ENCODE data around the gene DPPA3. TPM values are rescaled to one million over a fixed set of nuclear protein-coding genes. Genes with fewer than 3 reads are reported as not detected.
"Not testable (repeated sequence)": the region's sequence is repeated elsewhere in the genome, so short reads cannot be mapped to it uniquely, and the experiment has no call there.

The DPPA3 gene
- total RNA-seq, 2 experiments from 2014 or later = not detected

DNA sequence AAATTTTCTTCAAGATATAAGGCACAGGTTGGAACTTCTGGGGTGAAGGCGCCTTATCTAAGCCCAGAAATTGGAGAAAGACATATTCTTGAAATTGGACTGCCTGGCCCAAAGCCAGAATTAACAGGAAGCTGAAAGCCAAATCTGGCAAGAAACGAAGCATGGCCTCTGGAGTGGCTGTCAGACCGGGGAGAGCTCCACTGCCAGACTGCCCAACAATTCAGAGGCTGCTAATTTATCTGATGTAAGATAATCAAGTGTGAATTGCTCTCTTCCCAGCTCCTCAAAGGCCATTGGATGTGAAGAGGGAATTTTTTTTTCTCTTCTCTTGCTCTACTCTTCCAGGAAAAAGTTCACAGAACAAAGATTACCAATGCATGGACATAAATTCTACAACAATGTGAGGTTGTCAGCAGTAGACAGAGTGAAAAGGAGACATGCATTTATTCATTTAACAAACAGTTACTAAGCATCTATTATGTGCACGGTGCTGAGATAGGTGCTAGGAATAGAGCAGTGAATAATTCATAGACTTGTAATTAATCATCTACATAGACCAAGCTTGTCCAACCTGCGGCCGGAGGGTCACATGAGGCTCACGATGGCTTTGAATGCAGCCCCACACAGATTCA is 15.6 kb upstream of the DPPA3 start, which contains the start of gene GDF3:
Gene GDF3 (minus strand): TSS at position 210 of the 632 bp plus-strand sequence. CDS start 47 bp downstream, at position 163.
- Mint-ChIP-seq H3K4me3 (no peak within 1 kb of the TSS), H3K27me3 (peaks cover 19% of the 10 kb centered on the region), H3K36me3 (ENCODE audit: low read depth) (no peaks in the 10 kb centered on the region), H3K4me1 (no peaks in the 10 kb centered on the region), H3K9me3 (no peaks in the 10 kb centered on the region), H3K27ac (no peak within 1 kb of the TSS)
- ChIA-PET CTCF (no interaction called here), POLR2A (no interaction called here)
- DNase-seq = no peak

DNA sequence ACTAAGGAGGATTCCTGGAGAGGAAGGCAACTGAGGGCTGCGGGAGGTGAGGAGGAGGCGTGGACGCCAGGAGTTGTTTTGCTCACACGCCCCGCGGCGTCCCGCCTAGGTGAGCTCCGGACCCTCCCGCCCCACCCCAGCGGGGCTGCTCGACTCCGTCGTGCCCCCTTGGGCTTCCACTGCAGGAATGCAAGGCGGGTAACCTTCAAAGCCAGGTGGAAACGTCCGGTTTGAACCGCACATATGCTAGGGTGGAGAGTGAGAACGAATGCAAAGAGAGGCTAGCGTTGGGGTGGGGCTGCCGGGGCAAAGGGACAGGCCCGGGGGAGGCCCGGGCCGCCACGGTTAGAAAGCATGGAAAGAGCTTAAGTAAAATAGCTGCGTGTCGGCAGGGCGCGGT is 5.4 kb upstream of the DPPA3 start:
- Mint-ChIP-seq H3K9me3 (no peaks in the 10 kb centered on the region), H3K36me3 (ENCODE audit: low read depth) (no peaks in the 10 kb centered on the region), H3K4me1 (no peaks in the 10 kb centered on the region), H3K27ac (no peak overlapping the region), H3K4me3 (no peak overlapping the region), H3K27me3 (peaks cover 3% of the 10 kb centered on the region)
- ChIA-PET CTCF (no interaction called here), POLR2A (no interaction called here)
- no peak for DNase-seq

DNA sequence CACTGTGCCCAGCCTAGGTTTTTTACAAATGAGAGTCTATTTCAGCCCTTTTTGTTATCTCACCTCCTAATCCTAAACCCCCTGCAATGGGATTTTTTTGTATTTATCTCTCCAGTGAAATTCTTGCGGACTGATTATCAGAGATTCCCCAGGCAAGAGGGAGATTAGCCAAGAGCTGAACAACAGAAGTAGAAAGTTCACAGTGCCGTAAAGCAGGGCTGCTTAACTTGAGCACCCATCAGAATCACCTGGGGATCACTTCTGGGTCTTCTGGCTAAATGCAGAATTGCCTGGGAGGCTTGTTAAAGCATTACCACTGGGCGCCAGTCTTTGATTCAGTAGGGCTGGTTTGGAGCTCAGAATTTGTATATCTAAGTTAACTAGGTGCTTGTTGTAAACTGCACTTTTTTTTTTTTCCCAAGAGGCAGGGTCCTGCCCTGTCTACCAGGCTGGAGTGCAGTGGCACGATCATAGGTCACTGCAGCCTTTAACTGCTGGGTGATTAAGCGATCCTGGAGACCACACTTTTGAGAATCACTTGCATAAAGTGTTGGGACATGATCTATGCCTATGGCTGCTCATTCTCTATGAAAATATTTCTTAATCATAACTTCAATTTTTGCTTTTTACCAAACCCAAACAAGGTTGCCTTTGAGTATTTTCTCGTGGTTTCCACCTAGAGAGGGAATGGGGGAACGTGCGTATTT is 1.1 kb upstream of the DPPA3 start:
- Mint-ChIP-seq H3K36me3 (ENCODE audit: low read depth) (no peaks in the 10 kb centered on the region), H3K9me3 (no peaks in the 10 kb centered on the region), H3K27me3 (peaks cover 3% of the 10 kb centered on the region), H3K27ac (no peak overlapping the region), H3K4me1 (no peaks in the 10 kb centered on the region), H3K4me3 (no peak overlapping the region)
- ChIA-PET CTCF (no interaction called here), POLR2A (no interaction called here)
- DNase-seq = no peak

DNA sequence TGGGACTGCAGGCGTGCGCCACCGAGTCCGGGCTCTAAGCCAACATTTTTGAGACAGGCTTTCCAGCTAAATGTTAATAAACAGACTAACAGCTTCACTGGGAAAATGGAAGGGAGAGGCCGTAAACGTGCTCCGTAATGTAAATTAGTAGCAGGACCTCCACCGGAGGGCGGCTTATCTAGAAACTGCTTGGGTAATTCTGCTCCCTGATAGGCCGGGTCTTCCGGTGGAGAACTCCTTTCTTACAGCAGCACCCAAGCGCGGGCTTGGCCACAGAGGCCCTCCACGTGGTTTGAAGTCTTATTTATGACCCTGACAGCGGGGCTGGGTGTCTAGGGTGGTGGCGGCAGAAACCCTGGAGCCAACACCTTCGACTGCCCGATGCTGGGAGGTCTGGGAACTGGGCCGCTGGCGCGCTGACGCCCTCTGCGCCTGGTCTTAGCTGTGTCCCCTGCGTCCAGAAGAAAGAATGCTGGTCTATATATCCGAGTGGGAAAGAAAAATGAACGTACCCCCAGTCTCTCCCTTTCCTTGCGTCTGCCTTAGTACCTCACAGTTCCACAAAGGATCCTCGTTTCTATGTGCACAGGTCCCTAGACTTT is 1.7 kb downstream of the DPPA3 start:
- Mint-ChIP-seq H3K27ac (no peak overlapping the region), H3K27me3 (peaks cover 10% of the 10 kb centered on the region), H3K36me3 (ENCODE audit: low read depth) (no peaks in the 10 kb centered on the region), H3K4me3 (no peak overlapping the region), H3K4me1 (no peaks in the 10 kb centered on the region), H3K9me3 (no peaks in the 10 kb centered on the region)
- ChIA-PET POLR2A (no interaction called here), CTCF (no interaction called here)
- no peak for DNase-seq

DNA sequence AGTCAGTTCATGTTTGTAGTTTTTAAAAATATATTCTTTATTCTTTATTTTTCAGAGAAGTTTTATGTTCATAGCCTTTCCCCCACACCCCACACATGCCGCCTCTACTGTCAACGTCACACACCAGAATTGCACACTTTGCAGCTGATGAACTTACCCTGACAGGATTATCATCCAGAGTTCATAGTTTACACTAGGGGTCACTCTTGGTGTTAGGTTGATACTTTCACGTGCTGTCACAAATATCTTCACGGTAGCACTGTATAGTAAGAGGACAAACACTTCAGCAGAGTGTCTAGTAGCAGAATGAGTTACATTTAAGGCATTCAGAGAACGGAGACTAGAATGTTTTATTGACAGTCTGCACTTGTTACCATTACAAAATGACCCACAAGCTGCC is 5.1 kb downstream of the DPPA3 start:
- no peaks in the 10 kb centered on the region for H3K36me3 Mint-ChIP-seq (ENCODE audit: low read depth)
- DNase-seq = no peak
- no peak overlapping the region for H3K4me3 Mint-ChIP-seq
- ChIA-PET CTCF (no interaction called here), POLR2A (no interaction called here)
- H3K27ac Mint-ChIP-seq = no peak overlapping the region
- H3K27me3 Mint-ChIP-seq = peaks cover 16% of the 10 kb centered on the region
- no peaks in the 10 kb centered on the region for H3K9me3 Mint-ChIP-seq
- H3K4me1 Mint-ChIP-seq = no peaks in the 10 kb centered on the region

DNA sequence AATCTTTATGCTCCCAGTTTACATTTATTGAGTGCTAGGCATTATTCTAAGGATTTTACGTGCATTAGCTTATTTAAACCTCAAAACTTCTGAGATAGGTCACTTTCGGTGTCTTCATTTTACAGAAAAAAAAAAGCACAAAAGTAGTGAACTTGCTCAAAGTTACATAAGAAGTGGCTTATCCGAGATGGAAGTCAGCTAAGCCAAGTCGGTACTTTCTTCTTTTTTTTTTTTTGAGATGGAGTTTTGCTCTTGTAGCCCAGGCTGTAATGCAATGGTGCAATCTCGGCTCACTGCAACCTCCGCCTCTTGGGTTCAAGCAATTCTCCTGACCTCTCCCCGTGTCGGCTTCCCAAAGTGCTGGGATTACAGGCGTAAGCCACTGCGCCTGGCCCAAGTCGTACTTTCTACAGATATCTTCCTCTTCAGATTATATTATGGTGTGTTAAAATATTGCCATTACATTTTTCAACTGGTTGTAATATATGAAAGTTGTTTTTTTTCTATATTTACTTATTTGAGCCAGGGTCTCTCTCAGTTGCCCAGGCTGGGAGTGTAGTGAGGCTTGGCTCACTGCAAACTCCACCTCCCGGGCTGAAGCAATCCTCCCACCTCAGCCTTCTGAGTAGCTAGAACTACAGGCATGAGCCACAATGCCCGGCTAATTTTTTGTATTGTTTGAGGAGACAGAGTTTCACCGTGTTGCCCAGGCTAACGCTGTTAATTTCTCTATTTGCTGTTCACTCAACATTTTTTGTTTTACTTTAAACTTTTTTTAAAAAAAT is 8.9 kb downstream of the DPPA3 start:
- H3K36me3 Mint-ChIP-seq (ENCODE audit: low read depth) = no peaks in the 10 kb centered on the region
- POLR2A ChIA-PET = no interaction called here
- CTCF ChIA-PET = interaction anchor here (0.6 kb wide), 1 partner anchor 285 kb away, joined by 4 read pairs; no protein-coding TSS in a partner anchor

DNA sequence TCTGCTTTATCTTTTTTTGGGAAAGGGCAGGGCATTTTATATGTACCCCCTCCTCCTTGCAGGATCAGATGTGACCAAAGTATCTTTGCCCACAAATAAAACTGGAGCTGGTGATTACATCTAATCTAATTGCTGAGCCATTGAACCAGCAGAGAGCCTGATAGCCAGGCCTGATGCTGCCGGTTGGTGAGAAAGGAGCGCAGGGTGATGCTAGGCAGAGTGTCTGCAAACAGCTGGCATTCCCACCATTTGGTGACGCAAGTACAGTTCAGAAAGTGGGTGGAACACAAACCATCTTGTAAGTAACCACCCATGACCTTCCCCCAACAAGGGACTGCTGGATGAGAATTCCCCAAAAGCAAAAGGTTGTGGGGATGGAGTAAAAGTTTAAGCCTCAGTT is 12.7 kb downstream of the DPPA3 start:
- Mint-ChIP-seq H3K27ac (no peak overlapping the region), H3K9me3 (no peaks in the 10 kb centered on the region), H3K36me3 (ENCODE audit: low read depth) (no peaks in the 10 kb centered on the region), H3K4me1 (no peaks in the 10 kb centered on the region), H3K4me3 (no peak overlapping the region), H3K27me3 (peaks cover 10% of the 10 kb centered on the region)
- DNase-seq = no peak
- ChIA-PET POLR2A (no interaction called here), CTCF (no interaction called here)

More for the DNA sequence above, 8.9 kb downstream of the DPPA3 start:
- Mint-ChIP-seq H3K4me3 (no peak overlapping the region), H3K9me3 (no peaks in the 10 kb centered on the region), H3K27me3 (peaks cover 16% of the 10 kb centered on the region), H3K4me1 (no peaks in the 10 kb centered on the region), H3K27ac (no peak overlapping the region)
- no peak for DNase-seq

DNA sequence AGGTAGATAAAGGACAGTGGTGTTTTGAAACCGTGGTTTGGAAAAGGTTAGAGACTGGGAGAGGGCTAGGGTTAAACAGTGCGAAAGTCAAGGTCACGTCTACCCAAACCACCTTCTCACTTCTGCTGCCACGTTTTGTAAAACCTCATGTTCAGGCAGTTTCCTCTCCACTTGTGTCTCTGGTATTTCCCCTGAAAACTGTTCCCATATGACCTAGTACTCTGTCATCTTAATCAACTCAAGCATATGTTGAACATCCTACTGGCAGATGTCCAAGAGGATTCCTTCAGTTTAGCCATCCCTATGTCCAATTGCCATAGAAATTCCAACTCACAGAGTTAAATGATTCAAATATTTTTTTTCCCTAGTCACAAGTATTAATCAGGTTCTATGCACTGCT is 18.5 kb downstream of the DPPA3 start:
- Mint-ChIP-seq H3K27ac (no peak overlapping the region), H3K4me3 (no peak overlapping the region), H3K4me1 (no peaks in the 10 kb centered on the region), H3K27me3 (peaks cover 10% of the 10 kb centered on the region), H3K9me3 (no peaks in the 10 kb centered on the region), H3K36me3 (ENCODE audit: low read depth) (no peaks in the 10 kb centered on the region)
- ChIA-PET CTCF (no interaction called here), POLR2A (no interaction called here)
- DNase-seq = no peak

DNA sequence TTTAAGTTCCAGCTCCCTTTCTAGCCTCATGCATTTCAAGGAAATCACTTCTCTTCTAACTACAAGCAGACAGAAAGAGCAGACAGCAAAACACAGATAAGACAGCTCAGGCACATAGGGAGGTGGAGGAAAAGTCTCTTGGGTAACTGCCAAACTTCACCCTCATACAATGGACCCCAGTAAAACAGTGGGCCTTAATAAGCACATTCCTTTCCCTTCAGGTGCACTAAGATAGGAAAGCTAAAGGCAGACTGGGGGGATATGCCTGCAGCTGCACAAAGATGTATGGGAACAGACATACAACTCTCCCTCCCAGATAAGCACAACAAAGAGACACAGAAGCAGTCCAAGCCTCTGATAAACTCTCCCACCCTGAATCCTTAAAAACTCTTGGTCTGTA is 19.8 kb downstream of the DPPA3 start:
- H3K36me3 Mint-ChIP-seq (ENCODE audit: low read depth); H3K9me3 Mint-ChIP-seq; H3K4me3 Mint-ChIP-seq; H3K4me1 Mint-ChIP-seq; H3K27me3 Mint-ChIP-seq; CTCF ChIA-PET; POLR2A ChIA-PET; H3K27ac Mint-ChIP-seq; DNase-seq: not testable (repeated sequence)

DNA sequence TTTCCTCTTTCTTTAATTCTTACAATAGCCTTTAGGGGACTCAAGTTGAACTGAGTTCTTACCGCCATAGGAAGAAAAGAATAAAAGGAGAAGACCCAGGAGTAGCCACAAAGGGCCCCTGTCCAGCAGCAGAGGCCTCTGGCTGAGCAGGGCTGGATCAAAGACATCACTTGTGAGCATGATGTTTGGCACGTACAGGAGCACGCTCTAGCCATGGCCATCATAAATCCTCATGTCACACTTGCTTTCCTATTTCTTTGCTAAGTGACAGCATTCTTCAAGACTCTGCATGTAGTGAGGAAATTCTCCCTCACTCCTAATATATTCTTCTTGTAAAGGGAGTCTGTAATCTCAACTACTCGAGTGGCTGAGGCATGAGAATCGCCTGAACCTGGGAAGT is 20.3 kb downstream of the DPPA3 start:
- CTCF ChIA-PET = no interaction called here
- Mint-ChIP-seq H3K9me3 (no peaks in the 10 kb centered on the region), H3K4me1 (no peaks in the 10 kb centered on the region), H3K4me3 (no peak overlapping the region), H3K27ac (no peak overlapping the region), H3K27me3 (peaks cover 9% of the 10 kb centered on the region), H3K36me3 (ENCODE audit: low read depth) (no peaks in the 10 kb centered on the region)
- no peak for DNase-seq
- POLR2A ChIA-PET = no interaction called here

DNA sequence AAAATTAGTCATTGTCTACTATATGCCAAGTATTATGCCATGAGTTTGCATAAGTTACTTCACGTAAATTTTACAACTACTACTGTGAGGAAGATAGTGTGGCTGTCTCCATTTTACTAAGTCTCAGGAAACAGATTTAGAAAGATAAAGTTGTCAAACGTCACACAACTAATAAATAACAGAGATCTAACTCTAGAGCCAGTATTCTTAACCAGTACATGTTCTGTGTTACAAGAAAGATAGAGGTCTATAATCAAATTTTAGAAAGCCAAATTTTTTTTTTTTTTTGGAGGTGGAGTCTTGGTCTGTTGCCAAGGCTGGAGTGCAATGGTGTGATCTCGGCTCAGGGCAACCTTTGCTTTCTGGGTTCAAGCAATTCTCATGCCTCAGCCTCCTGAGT is 21.8 kb downstream of the DPPA3 start:
- Mint-ChIP-seq H3K27me3 (peaks cover 6% of the 10 kb centered on the region), H3K4me3 (no peak overlapping the region), H3K4me1 (no peaks in the 10 kb centered on the region), H3K9me3 (no peaks in the 10 kb centered on the region), H3K27ac (no peak overlapping the region), H3K36me3 (ENCODE audit: low read depth) (no peaks in the 10 kb centered on the region)
- CTCF ChIA-PET = no interaction called here
- no peak for DNase-seq
- POLR2A ChIA-PET = no interaction called here

DNA sequence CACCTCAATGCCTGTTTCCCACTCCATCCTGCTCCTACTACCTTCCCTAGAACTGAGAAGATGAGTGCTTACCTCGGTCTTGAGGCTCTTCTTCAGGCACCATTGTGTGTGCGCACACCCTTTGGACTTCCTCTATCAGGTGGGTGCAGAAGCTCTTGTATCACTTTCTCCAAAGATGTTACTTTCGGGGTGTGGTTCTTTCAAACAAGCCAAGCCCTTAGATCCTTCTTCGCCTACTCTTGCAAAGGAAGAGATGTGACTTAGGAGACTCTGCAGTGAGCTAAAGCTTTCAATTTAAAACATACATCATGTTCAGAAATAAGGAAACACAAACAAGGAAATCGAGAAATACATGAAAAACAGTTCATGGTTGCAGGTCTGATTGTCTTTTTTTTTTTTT is 36.0 kb downstream of the DPPA3 start, which contains the start of gene CLEC4C:
Gene CLEC4C (minus strand): TSS at position 130 of the 400 bp plus-strand sequence. CDS start 27 bp downstream, at position 103.
- Mint-ChIP-seq H3K27ac (no peak within 1 kb of the TSS), H3K9me3 (no peaks in the 10 kb centered on the region), H3K4me3 (no peak within 1 kb of the TSS), H3K4me1 (no peaks in the 10 kb centered on the region), H3K27me3 (no peaks in the 10 kb centered on the region), H3K36me3 (ENCODE audit: low read depth) (no peaks in the 10 kb centered on the region)
- POLR2A ChIA-PET = no interaction called here
- no peak for DNase-seq
- CTCF ChIA-PET = interaction anchor here (0.6 kb wide), 2 partner anchors 10 to 20 kb away, joined by 3 read pairs; no protein-coding TSS in a partner anchor

DNA sequence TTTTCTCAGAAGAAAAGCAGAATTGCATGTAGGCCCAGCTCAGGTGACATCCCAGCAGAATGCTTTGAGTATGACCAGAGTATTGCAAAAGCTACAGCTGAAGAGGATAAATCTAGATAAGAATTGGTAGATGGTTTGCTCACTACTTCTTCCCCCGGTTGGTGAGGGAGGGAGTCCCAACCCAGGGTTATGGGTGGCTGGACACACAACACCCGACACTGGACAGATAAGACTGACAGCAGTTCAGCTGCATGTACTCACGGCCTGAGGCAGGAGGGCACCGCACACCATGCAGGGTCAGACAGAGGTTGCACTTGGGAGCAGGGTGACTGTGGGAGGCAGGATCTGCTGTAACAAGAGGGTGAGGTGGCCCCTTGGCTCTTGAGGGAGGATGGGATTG is 37.6 kb downstream of the DPPA3 start:
- no peaks in the 10 kb centered on the region for H3K9me3 Mint-ChIP-seq
- H3K4me3 Mint-ChIP-seq = no peak overlapping the region

More for the DNA sequence above, 37.6 kb downstream of the DPPA3 start:
- CTCF ChIA-PET = no interaction called here
- no peak overlapping the region for H3K27ac Mint-ChIP-seq
- POLR2A ChIA-PET = no interaction called here
- DNase-seq = no peak
- H3K36me3 Mint-ChIP-seq (ENCODE audit: low read depth) = no peaks in the 10 kb centered on the region
- H3K27me3 Mint-ChIP-seq = no peaks in the 10 kb centered on the region
- peaks cover 2% of the 10 kb centered on the region for H3K4me1 Mint-ChIP-seq
